Embryonic facial prominence (tissue), 1 donor: ENCODE measurements around the gene MACROD1.

Experiments used
- DNase-seq: peaks from one replicate; pipeline ENCODE4 v3.0.0-alpha.2; 2016; ENCODE audit errors: extremely low spot score

The MACROD1 gene

DNA sequence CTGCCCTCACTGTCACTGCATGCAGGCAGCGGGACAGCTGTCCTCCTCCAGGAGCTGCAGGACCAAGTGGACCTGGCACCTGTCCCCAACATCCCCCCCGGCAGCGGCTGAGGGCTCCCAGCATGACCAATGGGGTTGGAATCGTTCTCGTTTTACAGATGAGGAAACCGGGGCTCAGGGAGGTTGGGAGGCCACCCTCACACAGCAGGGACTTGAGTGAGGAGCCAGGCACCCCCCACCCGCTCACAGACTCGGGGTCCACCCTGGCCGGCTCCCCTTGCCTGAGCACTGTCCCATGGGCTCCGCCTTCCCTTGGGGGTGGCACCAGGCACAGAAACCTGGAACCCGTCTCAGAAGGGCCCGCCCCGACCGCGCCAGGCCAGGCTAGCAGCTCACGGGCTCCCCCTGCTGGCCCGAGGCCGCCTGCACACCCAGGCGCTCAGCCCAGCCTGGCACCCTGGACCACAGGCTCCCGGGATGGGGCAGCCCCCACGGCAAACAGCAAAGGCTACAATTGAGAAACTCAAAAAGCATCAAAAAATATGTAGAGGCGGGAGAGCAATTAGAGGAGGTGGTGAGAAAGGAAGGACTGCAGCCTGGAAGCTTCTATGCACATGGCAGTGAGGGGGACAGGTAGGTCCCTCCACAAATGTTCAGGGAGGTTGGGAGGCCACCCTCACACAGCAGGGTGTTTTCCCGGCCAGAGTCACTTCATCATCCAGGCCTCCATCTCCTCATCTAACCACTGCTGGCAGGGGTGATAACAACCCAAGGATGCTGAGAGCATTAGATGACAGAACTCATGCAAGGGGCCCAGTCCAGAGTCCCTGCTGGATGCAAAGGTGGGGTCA lies 12.8 kb downstream of the MACROD1 start:
- DNase-seq, result no peak

GRCh38 chr11:64151337-64151736 lies 14.6 kb downstream of the MACROD1 start:
- DNase-seq, result no peak

GRCh38 chr11:64150481-64151239 lies 15.3 kb downstream of the MACROD1 start:
- no peak for DNase-seq

- DNase-seq, result no peak
These were observed 15.9 kb downstream of the MACROD1 start for GRCh38 chr11:64150051-64150450.

DNA sequence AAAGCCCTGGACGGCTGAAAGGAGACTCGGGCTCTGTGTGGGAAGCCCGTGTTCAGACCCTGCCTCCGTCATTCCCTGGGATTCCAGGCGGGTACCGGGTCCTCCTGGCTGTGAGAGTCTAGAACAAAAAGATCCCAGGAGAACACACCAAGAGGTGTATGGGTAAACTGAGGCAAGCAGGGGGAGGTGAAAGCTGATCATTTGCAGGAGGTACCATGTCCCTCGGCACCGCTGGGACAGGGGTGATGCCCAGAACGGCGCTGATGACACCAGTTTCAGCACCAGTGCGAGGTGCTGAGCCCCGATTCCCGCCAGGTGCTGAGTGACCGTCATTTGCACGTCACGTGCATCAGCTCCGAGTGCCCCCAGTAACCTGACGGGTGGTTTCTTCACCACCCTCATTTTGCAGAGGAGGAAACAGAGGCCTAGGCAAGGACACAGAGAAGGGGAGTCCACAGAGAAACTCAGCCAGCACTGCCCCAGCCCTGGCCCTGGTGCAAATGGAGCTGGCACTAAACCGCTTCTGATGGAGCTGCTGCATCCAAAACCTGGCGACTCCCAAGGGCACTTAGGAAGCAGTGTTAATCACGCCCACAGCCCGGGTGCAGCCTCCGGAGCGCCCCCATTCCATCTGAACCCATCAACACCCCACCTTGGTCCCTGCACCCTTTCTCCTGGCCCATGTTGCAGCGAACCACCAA lies 16.8 kb downstream of the MACROD1 start:
- no peak for DNase-seq

GRCh38 chr11:64148226-64148916 lies 17.5 kb downstream of the MACROD1 start:
- peak; percentile 77 for DNase-seq

DNA sequence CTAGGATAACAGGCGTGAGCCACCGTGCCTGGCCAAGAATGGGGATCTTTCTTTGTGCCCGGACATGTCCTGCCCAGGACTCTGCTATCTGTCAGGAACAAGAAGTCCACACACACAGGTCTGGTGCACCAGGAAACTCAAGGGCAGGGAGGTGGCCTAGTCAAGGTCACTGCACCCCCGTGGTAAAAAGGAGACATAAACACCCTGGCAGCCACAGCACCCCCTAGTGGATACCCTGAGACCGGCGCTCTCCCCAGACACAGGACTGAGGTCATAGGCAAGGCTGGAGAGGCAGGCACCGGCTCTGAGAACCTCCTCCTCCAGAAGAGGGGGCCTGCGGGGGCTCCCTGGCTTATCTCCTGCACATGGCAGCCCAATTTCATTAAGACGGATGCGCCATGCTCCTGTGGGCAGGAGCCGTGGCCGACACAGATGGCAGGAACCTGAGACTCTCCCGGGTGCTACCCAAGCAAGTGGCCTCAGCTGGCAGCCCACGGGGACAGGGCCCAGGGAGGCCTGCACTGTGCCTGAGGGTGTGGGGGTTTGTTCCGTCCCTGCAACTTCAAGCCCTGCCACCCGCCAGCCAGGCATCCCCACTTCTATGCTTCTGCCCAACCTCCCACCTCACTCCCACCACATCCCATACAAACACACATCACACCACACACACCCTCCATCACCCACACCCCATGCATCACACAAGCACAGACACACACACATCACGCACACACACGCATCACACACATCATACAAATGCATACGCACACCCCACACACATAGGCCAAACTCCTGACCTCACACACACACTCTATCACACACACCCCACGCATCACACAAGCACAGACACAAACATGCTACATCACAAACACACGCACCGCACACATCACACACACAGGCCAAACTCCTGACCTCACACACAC lies 19.6 kb downstream of the MACROD1 start:
- DNase-seq, result no peak

DNA sequence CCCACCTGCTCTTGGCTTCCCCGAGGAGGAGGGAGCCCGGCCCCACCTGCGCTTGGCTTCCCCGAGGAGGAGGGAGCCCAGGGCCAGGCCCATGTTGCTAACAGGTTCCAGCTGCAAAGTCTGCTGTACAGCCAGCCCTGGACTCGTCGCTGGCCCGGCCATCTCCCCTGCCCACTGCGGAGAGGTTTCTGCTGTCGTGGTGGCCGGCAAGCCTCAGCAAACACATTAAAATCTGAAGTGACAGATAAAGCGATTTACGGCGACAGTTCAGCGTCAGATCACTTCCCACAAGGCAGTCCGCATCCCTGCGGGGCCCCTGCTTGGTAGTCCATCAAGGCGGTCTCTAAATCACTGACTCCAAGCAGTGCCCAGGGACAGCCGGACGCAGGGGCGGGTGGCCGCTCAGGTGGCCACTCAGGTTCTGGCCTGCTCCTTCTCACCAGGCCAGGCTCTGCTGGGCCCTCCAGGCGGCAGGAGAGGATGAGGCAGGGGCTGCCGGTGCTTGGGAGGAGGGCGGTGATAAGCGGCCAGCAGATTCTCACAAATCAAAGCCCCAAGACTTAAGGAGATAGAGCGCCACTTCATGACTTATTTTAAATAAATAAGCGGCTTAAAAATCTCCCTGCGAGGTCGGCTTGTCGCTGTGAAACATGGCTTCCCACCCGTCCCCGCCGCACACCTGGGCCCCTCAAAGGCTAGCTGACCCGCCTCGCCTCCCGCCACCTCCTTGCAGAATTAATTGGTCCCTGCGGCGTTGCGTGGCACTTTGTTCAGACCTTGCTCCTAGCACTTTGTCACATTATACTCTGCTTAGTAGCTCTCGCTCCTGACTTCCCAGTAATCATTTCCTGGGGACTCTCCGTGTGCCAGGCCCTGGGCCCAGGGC lies 21.1 kb downstream of the MACROD1 start:
- DNase-seq, result no peak

DNA sequence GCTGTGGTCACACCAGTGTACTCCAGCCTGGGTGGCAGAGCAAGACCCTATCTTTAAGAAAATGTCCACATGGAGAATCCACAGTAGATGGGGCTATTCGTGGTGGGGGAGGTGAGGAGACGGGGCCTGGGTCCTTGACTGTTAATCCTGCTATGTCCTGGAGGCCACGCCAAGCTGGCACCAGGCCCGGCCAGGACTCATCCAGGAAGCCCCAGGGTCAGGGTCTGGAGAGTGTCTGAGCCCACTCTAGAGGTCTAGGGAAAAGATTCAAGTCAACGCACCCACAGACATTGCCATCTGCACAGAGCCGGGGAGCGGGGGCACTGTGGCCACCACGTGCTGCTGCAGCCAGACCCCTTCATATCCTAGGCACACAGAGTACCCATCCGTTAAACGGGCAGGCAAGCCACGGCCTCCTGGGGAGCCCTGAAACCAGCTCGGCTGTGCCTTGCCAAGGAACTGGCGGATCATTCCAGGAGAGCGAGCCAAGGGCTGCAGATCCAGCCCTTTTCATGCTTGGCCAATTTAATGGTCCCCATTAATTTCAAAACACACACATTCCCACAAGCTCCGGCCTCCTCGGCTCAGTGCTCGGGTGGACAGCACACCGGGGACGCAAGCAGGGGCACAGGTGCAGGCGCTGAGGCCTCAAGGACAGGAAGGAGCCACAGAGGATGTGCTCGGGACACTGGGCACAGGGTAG lies 24.7 kb downstream of the MACROD1 start:
- no peak for DNase-seq

DNA sequence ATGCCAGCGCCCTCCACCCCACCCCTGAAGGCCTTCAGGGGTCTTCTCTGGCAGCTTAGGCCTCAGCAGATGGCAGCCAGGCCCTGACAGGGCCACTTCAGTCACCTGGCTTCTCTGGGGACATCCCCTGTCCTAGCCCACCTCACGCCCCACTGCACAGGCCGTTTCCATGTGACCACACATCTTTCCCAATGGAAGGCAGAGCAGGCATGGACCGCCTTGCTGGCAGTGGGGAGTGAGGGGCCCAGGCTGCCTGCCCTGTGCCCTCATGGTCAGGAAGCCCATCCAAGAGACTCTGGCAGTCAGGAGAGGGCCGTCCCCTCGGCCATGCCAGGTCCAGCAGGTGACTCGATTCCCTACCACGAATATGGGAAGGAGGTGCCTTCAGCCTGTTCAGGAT lies 25.8 kb downstream of the MACROD1 start:
- no peak for DNase-seq

GRCh38 chr11:64139049-64139448 lies 26.9 kb downstream of the MACROD1 start:
- no peak for DNase-seq

- DNase-seq, result no peak
These were observed 27.5 kb downstream of the MACROD1 start for GRCh38 chr11:64138398-64138797.

DNA sequence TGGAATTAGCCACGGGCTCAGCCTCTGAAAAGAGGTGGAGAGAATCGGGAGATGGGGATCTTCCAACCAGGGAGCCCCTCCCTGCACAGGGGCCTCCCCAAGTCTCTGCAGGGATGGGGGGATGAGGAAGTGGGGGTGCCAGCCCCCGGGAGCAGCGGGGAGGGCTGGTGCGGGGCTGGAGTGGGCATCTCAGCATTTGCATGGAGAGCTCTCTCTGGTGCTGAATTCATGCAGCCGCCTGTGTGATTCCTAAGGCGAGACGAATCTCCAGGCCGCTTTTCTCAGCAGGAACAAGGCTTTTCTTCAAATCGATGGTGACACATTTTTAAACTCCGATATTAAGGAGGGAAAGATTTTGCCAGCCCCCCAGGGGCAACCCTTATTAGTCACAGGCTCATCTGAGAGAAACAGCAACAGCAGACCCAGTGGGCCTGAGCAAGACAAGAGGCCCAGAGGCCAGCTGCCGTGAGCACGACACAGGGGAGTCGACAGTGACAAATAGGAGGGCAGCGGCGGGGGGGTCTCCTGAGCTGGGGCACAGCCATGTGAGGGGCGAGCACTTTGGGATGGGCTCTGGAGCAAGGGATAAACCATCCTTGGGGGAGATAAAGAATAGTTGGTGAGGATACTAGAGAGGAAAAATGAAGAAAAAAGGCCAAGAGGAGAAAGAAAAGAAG lies 29.0 kb downstream of the MACROD1 start:
- no peak for DNase-seq

- DNase-seq, result no peak
These were observed 30.2 kb downstream of the MACROD1 start for GRCh38 chr11:64135711-64136110.

- DNase-seq, result no peak
These were observed 30.9 kb downstream of the MACROD1 start for GRCh38 chr11:64134963-64135362.

- no peak for DNase-seq
These were observed 32.8 kb downstream of the MACROD1 start for GRCh38 chr11:64132982-64133705.

DNA sequence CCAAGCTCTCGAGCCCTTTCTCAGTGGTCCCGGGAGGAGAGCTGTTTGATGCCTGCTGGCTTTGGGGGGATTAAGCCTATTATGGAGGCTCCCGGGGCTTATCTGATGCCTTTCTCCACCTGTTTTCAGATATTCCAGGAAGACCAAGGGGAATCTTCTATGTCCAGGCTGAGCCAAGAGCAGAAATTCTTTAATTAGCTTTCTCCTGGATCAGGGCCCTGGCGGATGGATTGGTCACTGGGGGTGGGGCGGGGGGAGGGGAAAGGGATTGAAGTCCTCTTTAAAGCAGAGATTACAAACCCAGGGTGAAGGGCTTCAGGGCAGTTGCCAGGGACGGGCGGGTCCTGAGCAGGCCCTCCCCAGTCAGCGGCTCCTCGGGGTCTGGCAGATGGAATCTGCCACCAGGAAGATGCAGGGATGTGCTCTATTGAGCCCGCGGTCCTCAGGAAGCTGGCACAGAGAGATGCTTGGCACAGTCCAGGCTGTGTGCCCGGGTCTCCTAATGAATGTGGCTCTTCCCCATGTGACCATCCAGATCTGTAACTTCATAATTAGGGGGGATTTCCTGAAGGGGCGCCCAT lies 33.6 kb downstream of the MACROD1 start:
- no peak for DNase-seq
